Effector CD4-positive, alpha-beta T cell (primary cell): ENCODE data around the gene OXCT1.

ENCODE experiments used
- DNase-seq: peaks from one replicate; pipeline ENCODE4 v3.0.0-alpha.2; 2020
- total RNA-seq: gene quantifications from one replicate; lab custom pipeline; 2026; lab: John Stamatoyannopoulos, UW

Gene OXCT1
- total RNA-seq, result 64.0 reads per million, percentile 74 among the genes with 10 or more reads in this experiment

DNA sequence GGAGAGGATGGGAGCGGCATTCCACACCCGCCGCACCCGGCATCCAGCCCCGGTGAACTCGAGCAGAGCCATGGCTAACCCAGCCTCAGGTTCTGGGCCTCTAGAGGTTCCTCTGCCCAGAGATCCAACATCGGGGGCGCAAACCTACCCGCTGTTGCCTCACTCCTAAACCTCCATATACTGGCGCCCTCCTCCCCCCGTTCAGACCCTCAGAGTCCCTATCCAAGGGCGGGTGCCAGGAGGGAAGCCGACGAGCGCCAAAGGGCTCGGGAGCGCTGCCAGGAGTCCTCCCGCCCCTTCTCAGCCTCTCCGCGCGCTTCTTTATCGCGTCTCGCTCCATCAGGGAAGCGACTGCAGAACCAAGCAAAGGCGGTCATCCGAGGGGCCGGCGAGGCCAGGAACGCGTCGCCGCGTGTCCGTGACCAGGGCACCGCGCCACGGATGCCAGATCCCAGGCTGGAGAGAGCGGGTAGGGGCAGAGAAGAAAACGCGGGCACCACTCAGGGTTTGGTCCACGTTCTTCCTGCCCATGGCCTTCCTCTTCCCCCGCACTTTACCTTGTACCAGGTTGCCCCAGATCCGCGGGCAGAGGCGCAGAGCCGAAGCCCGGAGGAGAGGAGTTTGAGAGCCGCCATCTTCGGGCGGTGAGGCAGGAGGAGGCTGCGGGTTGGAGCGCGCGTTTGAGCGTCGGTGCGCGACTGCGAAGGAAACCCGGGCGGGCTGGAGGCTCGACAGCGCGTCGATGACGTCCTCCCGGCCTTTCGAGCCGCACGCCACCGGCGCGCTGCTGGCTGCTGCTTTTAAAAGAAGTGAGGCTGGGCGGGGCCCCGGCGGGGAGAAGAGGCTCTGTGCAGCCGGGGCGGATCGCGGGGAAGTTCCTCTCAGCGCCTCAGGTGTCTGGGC is at the start of gene OXCT1:
TSS of gene OXCT1 (minus strand) at position 702 of the 903 bp plus-strand sequence. CDS start at position 635, 67 bp downstream.
- peak; percentile 91 for DNase-seq

DNA sequence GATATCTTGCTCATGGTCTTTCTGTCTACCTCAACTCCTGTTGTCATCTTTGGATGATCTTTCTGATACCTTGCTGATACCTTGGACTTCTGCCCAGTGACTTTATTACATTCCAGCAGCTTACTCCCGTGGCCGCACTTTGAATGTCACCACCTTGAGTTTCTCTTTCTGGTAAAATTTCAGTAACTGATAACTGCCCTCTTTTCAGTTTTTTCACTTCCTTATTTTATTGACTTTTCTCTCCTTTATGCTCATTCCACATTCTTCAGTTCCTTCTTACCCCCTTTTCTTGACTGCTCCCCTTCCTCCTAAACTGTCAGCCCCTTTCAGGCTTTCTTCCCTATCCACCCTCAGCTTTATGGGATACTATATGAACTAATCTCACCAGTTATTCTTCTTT is 47.9 kb upstream of the OXCT1 start:
- DNase-seq, result no peak

DNA sequence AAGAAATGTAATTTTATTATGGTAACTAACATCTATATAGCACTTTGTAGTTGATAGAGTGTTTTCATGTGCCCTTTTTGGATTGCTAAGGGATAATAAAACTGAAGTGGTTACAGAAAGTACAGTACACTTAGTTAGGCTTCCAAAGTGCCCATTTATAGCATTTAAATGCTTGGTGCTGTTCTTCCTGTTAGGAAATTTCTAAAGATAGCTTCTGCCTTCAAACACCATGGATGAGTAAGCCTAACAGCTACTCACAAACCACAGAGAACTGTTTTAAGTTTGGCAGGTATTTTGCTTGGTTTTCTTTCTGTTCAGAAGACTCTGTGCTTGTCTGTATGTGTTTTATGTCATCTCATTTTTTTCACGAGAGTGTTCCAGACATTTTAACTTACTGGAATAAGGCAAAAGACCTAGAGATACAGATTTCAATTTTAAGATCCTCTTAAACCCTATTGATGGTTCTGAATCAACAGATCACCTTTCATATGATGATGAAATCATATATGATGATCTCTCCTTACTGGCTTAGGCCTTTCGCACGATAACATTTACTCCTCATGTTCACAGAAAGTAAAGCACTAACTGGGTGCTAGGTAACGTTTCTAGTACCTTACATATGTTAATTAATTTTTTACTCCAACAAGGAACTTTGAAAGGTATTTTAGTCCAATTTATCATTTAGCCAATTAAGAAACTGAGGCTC is 38.3 kb upstream of the OXCT1 start:
- DNase-seq, result no peak

DNA sequence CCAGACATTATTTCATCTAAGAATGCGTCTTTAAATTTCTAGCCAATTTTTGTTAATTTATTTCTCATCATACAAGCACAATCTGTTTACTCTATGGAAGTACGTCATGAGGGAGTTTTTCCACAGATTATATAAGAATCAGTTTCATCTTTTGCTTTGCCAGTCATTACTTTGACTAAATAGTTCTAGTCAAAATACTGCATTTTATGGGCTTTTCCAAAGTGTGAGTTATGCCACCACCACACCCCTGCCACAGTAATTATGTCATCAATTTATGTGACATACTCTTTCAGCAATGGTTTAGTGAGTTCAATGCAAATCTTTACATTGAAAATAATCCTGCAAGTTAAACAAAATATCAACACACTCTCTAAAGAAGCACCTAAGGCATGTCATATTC is 35.9 kb upstream of the OXCT1 start:
- no peak for DNase-seq

DNA sequence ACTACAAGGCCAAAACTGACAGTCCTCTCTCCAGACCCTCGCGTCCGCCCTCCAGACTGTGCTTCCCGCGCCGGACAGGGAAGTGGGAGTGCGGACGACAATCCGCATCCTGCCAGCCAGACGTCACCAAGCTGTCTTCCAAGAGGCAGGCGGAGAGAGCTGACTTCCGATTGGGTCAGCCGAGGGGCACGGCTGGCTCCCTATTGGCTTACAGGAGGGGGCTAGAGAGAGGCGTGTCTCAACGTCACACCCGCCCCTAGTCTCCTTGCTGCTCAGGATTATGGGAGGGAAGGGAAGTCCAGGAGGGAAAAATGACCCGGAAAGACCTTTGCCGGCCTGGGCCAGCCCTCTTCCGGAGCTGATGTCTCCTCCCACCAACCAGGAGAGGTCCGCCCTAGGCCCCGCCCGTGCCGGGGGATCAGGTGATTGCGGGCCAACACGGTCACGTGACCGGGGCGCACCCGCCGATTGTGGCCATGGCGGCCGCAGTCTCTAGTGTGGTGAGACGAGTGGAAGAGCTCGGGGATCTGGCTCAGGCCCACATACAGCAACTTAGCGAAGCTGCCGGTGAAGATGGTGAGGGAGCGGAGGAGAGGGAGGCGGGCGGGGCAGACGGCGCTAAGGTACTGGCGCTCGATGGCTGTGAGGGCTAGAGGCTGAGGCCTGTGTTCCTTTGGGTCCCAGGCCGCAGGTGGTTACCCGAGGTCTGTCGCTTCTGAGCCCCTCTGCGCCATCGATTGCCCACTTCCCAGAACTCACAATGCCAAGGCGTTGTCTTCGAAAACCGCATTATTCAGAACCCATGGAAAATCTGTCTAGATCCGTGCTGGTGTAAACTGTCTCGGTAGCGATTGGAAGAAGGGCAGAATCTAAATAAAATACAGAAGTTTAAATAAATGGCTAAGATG is 33.9 kb upstream of the OXCT1 start, which contains the start of gene RIMOC1:
TSS of gene RIMOC1 (plus strand) at position 453 of the 908 bp plus-strand sequence. CDS start at position 477, 24 bp downstream.
- DNase-seq, result peak; percentile 93

DNA sequence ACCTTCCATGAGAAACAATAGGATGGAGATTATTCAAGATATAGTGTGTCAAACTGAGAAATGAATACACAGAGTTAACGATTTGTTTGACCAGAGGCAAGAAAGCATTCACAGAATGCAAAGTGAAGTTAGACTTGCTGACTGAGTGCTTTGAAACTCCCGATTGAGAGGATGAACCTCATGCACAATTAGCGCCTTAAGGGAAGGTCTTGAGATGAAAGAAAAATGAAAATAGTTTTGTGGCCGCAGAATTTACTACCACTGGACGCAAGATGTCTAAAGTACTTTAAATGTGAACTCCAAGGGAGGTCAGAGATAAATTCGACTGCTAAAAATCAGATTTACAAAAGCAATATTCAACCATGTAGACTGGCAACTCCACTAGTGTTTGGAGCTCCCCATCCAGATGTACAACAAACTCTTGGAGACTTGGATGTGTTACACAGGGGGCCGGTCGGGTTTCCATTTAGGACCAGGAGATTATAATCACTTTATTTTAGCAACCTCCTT is 33.2 kb upstream of the OXCT1 start:
- DNase-seq, result no peak

DNA sequence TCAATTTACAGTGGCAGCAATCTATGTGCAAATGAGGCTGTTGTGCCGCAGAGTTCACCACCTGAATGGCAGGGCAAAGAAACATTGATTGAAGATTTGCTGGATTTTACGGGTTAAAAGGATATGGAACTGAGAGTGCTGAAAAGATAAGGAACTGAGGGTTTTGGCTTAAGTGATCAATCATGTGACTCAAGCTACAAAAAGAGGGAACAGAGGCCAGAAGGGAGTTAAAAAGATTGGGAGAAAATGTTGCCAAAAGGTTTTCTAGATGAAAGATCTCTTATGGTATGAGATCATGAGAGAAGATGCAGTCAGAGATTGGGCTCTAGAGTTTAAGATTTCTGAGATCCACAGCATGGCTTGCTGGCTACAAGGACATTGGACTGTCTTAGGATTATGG is 26.0 kb upstream of the OXCT1 start:
- DNase-seq, result no peak

DNA sequence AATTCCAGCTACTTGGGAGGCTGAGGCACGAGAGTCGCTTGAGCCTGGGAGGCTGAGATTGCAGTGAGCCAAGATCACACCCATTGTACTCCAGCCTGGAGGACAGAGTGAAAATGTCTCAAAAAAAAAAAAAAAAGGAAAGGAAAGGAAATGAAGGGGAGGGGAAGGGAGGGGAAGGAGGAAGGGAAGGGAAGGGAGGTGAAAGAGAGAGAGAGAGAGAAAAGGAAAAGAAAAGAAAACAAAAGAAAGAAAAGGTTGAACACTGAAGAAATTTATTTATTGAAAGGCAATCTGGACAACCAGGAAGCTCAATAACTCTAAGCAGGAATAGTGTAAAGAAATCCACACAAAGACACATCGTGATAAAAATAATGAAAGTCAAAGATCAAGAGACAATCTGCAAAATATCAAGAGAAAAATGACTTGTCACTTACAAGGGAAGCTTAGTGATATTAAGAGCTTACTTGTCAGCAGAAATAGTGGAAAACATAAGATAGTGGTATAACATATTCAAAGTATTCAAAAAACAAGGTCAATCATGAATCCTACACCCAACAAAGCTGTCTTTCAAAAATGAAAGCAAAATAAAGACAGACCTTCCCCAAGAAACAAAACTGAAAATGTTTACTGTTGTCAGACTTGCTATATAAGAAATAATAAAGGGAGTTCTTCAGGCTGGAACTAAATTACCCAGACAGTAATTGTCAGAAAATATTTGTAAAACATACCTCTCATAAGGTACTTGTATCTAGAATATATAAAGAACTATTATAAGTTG is 23.0 kb upstream of the OXCT1 start:
- DNase-seq, result no peak

DNA sequence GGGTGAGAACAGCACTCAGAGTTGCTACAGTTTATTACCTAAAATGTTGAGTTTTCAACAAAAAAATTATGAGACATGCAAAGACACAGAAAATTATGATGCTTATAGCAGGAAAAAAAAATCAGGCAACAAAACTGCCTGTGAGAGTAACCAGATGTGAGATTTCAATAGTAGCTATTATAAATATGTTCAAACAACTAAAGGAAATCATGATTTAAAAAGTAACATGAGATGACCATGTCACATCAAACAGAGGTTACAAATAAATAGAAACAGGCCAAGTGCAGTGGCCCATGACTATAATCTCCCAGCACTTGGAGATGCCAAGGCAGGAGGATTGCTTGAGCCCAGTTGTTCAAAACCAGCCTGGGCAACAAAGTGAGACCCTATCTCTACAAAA is 21.8 kb upstream of the OXCT1 start:
- no peak for DNase-seq

DNA sequence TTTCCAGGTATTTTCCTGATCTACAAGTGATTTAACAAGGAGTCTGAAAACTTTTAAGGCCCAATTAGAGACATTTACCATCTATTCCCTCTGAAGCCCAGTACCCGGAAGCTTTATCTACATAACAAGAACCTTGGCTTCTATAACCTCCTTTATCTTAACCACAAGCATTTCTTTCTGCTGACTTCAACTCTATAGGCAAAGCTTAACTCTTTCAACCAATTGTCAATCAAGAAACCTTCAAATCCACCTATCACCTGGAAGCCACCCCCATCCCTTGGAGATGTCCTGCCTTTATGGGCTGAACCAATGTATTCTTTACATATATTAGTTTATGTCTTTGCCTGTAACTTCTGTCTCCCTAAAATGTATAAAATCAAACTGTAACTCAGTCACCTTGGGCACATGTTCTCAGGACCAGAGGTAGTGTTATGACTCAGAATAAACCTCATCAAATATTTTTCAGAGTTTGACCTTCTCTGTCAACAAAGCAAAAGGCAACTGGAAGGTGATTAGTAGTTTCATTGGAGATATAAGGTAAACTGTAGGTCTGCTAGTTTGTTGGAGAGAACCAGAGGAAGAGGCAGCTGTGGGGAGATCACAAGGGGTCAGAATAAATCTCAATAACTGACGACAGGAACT is 21.0 kb upstream of the OXCT1 start:
- no peak for DNase-seq

DNA sequence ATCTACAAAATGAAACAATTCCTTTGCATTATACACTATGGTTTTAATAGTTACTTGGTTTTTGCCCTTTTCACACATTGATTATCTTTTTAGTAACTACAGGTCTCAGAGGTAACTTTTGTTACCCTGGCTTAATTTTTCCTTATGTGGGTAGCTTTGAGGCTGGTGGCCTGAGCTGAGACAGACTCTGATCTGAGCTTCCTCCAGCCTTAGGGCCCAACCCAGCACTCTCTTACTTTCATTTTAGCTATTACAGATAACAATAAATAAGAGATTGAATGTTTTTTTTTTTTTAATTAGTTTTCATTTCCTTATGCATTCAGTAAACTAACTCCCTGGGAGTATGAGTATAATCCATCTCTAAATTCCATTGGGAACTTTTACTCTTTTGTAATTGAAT is 15.1 kb upstream of the OXCT1 start:
- no peak for DNase-seq

DNA sequence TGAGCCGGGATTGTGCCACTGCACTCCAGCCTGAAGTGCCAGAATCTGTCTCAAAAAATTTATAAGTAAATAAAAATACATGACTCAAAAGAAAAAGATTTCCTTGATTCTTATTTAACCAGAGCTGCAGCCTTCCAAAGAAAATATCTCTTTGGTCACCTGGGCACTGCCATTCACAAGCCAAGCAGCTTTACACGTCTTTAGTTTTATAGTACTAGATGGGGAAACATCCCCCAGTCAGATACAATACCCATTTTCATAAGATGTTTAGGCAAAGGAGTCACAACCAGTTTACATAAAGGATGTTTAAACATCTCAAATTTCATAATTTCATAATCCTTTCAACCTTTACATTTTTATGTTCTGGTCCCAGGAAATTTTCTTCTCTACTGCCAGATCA is 13.7 kb upstream of the OXCT1 start:
- DNase-seq, result no peak

DNA sequence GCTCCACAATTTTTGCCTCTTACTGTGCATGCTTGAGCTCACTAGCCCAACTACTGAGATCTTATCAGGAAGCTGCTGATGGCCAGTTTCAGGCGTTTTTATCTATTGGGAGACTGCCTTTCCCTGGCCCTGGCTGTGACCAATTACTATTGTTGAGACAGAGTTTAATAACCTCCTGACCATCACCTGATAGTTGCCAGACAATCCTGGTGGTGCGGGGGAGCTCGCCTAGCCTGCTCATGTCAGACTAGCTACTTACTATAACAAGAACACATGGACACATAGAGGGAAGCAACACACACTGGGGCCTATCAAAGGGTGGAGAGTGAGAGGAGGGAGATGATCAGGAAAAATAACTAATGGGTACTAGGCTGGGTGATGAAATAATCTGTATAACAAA is 13.0 kb upstream of the OXCT1 start:
- no peak for DNase-seq

DNA sequence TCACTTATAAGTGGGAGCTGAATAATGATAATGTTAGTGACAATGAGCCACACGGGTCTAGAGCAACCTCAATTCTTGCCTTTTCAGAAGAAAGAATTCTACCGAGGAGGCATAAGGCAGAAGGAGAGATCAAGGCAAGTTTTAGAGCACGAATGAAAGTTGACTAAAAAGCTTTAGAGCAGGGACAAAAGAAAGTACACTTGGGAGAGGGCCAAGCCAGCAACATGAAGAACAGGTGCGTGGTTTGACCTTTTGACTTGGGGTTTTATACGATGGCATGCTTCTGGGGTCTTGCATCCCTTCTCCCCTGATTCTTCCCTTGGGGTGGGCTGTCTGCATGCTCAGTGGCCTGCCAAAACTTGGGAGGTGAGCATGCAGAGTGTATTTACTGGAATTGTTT is 12.5 kb upstream of the OXCT1 start:
- no peak for DNase-seq

DNA sequence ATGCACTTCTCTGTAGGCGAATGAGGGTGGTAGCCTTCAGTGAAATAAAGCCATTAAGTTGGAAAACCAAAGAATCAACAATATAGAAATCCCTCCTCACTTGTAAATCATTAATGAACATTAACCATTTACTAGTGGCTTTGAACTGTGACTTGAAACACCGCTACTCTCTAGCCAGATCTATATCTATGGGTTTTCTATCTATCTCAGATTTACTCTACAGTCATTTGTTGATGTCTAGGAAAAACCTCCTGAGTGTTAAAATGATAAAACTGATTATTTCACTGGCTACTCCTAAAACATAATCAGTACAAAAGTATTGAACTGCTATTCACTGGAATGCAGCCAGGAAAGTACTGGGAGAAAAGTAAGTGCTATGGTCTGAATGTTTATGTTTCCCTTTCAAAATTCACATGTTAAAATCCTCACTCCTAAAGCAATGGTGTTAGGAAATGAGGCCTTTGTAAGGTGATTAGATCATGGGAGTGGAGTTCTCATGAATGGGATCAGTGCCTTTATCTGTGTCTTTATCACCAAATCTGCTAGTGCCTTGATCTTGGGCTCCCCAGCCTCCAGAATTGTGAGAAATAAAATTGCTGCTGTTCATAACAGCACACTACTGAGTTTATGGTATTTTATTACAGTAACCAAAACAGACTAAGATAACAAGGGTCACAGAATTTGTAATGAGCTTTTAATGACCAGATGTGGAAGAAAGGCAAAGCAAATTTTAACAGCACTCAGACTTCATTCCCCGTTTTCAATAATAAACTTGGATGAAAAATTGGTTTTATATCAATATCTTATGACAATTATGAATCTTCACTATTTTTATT is 8.6 kb upstream of the OXCT1 start:
- DNase-seq, result no peak

DNA sequence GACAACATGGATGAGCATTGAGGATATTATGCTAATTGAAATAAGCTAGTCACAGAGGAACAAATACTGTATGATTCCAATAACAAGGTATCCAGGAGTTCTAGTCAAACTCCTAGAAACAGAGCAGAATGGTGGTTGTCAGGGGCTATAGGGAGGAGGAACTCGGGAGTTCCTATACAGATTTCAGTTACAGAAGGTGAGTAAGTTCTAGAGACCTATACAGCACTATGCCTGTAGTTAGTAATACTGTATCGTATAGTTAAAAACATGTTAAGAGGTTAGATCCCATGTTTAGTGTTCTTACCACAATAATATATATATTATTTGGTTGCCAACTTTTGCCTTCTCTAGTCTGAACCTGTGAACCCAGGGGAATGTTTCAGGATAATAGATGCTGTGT is 7.9 kb upstream of the OXCT1 start:
- DNase-seq, result no peak

DNA sequence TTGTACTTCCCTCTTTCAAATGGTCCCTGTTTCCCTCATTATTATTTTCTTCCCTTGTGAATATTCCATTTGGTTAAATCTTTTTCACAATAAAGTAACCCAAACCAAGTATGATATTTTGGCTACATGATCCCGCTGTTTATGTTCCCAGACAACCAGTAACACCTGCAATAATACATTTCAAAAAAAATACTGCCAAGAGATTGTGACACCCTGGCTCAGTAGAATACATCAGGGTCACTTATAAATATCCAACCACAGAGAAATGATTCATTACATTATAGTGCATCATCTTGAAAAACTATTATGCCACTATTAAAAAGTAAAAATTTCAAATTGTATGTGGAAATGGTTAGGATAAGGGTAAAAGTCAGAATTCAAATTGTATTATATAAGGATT is 7.2 kb upstream of the OXCT1 start:
- no peak for DNase-seq

DNA sequence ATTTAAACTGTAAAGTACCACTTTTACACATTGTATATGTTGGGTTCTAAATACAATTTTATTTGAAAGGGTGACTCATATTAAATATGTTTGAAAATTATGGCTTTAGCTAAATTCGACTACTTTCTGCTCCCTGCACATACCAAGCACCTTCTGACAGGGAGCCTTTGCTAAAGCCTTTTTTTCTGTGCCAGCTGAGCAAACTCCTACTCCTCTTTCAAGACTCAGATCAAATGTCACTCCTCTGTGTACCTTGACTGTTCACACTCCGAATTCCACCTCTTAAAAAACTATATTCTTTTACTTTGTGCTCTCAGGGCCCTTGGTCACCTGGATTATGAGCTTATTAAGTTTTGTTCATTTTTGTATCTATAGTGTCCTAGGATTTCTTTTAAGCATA is 6.5 kb upstream of the OXCT1 start:
- no peak for DNase-seq

DNA sequence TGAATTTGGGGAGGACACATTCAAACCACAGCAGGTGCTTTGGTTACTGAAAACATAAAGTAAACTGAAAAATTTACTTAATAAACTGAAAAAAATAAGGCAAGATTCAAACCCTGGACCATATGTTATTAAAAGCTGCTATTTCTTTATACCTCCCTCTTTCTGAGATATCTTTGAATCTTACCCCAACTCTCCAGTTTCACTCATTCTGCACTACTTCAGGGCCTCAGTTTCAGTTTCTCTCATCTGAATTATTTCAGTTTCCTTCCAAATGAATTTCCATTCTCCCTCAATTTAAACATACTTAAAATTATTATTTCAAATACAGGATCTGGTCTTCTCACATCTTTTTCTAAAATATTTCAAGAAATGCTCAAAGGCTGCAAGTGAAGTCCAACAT is 4.9 kb upstream of the OXCT1 start:
- DNase-seq, result no peak

DNA sequence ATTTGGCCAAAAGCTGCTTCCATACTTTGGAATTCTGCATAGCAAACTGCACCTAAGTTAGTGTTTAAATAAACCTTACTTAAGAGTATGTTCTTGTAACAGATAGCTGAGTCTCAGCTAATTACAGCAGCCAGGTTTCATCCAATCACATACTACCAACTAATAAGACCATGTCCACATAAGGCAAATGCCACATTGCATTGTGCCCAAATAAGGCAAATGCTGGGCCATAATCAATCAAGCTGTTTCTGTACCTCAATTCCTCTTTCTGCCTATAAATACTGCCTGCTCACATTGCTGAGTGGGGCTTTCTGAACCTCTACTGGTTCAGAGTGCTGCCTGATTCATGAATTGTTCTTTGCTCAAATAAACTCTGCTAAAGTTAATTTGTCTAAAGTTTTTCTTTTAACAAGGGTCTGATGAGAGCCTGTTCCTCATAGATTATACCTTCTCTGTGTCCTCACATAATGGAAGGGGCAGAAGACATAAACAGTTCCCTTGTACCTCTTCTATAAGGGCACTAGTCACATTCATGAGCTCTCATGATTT is 4.4 kb upstream of the OXCT1 start:
- DNase-seq, result no peak
